ENCODE measurements around the gene AGRN. TPM values are rescaled to one million over a fixed set of nuclear protein-coding genes. Genes with fewer than 3 reads are reported as not detected.
"Not testable (repeated sequence)": the region's sequence is repeated elsewhere in the genome, so short reads cannot be mapped to it uniquely, and the experiment has no call there.

The AGRN gene
- 100 to 1,000 TPM; 178 to 219 (median 182) TPM for polyA plus RNA-seq (ENCODE audit: insufficient read length in 3 of 3)

DNA sequence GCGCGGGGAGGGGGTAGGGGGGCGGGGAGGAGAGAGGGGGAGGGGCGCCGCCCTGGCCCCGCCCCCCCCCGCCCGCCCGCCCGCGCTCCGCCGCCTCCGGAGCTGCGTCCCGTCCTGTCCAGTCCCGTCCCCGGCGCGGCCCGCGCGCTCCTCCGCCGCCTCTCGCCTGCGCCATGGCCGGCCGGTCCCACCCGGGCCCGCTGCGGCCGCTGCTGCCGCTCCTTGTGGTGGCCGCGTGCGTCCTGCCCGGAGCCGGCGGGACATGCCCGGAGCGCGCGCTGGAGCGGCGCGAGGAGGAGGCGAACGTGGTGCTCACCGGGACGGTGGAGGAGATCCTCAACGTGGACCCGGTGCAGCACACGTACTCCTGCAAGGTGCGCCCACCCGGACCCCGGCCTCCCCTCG, at the start of gene AGRN:
Gene AGRN, plus strand, starts transcription at position 121 of the 405 bp plus-strand sequence. Its CDS starts 53 bp downstream, at position 174.
- DNase-seq (ENCODE audit: low read depth in 3 of 3, low spot score in 2 of 3), result no peak

DNA sequence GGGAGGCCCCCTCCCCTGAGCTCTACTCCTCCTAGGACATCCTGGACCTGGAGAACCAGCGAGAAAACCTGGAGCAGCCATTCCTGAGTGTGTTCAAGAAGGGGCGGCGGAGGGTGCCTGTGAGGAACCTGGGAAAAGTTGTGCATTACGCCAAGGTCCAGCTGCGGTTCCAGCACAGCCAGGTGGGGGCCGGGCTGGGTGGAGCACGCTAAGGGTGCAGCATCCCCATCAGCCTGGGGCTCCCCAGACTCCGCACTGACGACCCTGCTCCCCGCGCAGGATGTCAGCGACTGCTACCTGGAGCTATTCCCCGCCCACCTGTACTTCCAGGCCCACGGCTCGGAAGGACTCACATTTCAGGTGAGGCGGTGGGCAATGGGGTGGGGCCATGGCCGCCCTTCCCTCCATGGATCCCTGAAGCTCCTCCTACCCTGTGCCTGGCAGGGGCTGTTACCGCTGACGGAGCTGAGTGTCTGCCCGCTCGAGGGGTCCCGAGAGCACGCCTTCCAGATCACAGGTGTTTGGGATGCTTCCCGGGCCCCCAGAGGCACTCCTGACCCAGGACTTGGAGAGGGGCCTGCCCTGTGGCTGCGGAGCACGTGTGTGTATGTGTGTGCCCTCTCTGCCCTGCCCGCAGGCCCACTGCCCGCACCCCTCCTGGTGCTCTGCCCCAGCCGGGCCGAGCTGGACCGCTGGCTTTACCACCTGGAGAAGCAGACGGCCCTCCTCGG, 49.5 kb upstream of the AGRN start:
- no peak for DNase-seq (ENCODE audit: low read depth in 3 of 3, low spot score in 2 of 3)

DNA sequence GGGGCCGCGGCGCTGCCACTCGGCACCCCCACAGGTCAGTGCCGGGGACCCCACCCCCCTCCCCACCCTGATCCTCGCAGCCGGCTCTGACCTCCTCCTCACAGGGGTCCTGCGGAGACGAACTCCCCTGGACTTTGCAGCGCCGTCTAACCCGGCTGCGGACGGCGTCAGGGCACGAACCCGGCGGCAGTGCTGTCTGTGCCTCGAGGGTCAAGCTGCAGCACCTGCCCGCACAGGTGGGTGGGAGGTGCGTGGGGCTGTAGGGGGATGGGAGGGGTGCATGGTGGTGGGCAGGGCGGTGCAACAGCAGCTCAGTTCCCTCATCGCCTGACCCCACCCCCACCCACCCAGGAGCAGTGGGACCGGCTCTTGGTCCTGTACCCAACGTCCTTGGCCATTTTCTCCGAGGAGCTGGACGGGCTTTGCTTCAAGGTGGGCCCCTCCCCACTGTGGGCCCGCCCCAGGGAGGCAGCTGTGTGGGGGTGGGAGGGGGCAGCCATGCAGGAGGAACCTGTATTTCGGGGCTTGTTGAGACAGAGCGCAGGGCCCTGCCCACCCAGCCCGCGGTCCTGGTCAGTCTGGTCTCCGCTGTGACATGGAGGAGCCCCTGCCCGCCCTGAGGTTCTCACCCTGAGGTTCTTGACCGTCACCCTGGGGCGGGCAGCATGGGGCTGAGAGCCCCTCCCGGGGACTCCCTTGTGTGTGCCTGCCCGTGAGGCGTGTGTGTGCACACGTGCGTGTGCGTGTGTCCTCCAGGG, 48.8 kb upstream of the AGRN start:
- no peak for DNase-seq (ENCODE audit: low read depth in 3 of 3, low spot score in 2 of 3)

DNA sequence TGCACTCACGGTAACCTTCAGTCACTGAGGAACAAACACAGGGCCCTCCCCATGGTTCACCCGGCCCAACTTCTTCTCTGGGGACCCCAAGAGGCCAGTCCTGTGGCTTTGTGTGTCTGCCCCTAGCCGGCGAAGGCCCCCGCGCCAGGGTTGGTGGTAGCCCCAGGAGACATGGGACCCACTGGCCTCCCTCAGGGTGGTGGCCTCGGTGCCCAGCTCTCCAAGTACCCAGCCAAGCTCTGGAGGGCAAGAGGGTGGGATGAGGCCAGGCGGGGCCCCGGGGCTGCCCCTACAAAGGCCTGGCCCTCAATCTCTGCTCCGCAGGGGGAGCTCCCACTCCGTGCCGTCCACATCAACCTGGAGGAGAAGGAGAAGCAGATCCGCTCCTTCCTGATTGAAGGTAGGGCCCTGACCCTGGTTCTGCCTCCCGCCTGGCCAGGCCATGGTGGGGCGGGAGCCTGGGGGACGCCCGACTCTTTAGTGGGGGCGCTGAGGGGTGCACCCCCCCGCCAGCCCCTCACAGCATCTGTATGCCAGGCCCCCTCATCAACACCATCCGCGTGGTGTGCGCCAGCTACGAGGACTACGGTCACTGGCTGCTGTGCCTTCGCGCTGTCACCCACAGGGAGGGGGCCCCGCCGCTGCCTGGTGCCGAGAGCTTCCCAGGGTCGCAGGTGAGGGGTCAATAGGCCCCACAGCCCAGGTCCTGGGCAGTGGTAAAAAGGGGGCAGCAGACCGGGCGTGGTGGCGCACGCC, 48.0 kb upstream of the AGRN start:
- no peak for DNase-seq (ENCODE audit: low read depth in 3 of 3, low spot score in 2 of 3)

DNA sequence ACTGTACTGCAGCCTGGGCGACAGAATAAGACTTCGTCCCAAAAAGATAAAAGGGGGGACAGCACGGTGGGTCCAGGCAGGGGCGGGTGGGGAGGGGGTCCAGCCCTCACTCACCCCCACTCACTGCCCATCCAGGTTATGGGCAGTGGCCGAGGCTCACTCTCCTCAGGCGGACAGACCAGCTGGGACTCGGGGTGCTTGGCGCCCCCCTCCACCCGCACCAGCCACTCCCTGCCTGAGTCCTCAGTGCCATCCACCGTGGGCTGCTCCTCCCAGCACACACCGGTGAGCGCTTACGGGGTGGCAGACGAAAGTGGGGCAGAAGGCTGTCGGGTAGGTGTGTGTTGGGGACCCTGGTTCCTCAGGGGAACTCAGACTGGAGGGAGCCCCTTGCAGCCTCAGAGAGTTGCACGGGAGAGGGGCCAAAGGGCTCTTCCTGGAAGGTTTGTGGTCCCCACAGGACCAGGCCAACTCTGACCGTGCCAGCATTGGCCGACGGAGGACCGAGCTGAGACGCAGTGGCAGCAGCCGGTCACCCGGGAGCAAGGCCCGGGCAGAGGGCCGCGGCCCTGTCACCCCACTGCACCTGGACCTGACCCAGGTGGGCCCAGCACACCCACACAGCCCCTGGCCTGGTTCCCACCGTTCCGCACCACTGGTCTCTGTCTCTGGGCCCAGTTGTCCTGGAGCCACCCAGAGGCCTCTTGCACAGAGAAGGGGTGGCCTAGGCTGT, 47.0 kb upstream of the AGRN start:
- DNase-seq (ENCODE audit: low read depth in 3 of 3, low spot score in 2 of 3), result no peak

DNA sequence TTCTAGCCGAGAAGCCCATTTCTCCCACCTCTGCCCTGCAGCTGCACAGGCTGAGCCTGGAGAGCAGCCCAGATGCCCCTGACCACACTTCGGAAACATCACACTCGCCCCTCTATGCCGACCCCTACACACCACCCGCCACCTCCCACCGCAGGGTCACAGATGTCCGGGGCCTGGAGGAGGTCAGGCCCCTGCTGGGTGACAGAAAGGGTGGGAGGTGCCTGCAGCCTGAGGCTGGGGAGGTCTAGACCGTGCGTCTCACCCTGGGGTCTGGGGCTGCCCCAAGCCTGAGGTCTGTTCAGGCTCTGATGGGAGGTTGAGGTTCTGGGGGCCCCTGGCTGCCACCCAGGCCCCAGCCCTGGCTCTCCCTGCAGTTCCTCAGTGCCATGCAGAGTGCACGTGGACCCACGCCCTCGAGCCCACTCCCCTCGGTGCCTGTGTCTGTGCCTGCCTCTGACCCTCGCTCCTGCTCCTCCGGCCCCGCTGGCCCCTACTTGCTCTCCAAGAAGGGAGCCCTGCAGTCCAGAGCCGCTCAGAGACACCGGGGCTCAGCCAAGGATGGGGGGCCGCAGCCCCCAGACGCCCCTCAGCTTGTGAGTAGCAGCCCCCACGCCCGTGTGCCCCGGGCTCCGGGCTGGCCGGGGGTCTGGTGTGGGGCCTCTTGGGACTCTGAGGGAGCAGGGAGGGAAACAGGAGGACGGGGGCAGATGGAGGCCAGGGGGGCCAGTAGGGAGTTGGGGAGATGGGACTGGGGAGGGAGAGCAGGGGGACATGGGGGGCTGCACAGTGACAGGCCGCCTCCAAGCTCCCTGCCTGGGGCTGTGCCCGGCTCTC, 46.2 kb upstream of the AGRN start:
- no peak for DNase-seq (ENCODE audit: low read depth in 3 of 3, low spot score in 2 of 3)

DNA sequence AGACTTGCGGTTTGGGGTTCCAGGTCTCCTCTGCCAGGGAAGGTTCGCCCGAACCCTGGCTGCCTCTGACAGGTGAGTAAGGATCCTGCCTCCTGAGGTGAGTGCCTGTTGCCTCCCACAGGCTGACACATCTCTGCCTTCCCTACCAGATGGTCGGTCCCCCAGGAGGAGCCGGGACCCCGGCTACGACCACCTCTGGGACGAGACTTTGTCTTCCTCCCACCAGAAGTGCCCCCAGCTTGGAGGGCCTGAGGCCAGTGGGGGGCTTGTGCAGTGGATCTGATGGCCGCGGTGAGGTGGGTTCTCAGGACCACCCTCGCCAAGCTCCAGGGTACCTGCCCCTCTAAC, 45.7 kb upstream of the AGRN start:
- no peak for DNase-seq (ENCODE audit: low read depth in 3 of 3, low spot score in 2 of 3)

DNA sequence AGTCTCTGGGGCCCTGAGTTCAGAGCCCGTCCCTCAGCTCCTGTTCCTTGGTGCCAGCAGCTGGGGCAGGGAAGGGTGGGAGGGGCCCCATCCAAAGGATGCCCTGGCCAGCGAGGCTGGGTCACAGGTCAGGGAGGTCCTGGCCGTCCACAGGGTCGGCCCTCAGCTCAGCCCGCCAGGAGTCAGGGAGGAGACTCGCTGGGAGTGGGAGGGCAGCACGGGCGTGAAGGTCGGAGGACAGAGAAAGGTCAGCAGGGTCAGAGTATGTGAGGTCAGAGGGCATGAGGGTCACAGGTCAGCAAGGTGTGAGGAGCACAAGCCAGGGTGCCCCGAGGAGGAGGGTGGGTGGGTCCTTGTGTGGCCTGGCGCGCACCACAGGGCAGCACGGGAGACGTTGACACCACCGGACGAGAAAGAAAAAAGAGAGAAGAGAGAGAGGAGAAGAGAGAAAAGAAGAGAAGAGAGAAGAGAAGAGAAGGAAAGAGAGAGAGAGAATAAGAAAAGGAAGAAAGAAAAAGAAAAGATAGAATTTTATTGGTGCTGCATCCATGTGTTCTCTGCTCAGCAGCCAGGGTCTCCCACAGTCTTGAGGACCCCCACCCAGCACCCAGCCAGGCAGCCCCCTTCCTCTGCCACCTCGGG, 45.1 kb upstream of the AGRN start:
- no peak for DNase-seq (ENCODE audit: low read depth in 3 of 3, low spot score in 2 of 3)

DNA sequence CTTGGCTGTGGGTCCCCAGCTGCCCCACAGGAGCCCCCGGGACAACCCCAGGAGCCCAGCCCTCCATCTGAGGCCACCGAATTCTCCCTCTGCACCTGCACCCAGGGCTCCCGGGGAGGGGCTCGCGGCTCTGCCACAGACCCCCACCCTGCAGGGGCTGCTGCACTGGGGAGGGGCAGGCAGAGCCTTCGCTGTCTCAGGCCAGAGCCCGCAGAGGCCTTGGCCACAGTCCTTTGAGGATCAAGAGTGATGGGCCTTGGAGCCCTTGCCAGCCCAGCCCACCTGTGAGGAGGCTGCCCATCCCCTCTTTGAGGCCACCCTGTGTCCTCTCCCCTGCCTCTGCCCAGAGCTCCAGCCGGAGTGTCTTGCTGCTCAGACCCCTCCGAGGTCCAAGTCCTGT, 44.6 kb upstream of the AGRN start:
- DNase-seq (ENCODE audit: low read depth in 3 of 3, low spot score in 2 of 3), result no peak

DNA sequence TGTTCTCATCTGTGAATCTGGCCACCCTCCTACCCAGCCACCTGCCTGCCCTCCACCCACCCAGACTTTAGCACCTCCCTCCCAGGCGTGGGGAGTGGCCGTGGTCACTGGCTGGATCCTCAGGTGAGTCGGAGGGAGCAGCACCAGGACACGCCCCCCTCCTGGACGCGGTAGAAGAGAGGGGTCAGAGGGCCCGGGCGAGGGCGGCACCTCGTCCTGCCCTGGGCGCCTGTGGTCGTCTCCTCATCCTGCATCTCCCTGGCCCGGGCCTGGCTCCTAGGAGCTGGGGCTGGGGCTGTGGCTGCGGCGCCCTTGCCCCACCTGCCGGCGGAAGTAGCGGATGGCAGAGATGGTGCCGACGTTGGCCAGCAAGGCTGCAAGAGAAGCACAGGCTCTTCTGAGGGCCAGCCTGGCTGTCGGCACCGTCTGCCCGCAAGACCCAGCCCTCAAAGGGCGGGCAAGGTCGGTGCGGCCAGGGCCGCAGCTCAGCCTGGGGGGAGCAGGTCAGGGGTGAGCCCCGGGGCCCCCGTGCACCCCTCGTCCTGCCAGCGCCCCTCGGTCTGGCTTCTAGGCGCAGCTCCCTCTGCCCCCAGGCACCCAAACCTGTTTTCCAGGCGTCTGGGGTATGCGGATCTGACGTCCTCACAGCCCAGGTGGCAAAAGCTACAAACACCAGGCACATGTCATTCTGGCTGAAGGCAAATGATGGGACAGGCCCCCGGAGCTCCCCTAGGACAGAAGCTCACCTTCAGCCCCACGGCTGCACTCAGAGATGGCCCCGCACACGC, 43.8 kb upstream of the AGRN start:
- no peak for DNase-seq (ENCODE audit: low read depth in 3 of 3, low spot score in 2 of 3)

DNA sequence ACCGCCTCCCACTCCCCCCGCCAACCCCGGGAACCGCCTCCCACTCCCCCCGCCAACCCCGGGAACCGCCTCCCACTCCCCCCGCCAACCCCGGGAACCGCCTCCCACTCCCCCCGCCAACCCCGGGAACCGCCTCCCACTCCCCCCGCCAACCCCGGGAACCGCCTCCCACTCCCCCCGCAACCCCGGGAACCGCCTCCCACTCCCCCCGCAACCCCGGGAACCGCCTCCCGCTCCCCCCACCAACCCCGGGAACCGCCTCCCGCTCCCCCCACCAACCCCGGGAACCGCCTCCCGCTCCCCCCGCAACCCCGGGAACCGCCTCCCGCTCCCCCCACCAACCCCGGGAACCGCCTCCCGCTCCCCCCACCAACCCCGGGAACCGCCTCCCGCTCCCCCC, 43.1 kb upstream of the AGRN start:
- not testable (repeated sequence) for DNase-seq (ENCODE audit: low read depth in 3 of 3, low spot score in 2 of 3)

DNA sequence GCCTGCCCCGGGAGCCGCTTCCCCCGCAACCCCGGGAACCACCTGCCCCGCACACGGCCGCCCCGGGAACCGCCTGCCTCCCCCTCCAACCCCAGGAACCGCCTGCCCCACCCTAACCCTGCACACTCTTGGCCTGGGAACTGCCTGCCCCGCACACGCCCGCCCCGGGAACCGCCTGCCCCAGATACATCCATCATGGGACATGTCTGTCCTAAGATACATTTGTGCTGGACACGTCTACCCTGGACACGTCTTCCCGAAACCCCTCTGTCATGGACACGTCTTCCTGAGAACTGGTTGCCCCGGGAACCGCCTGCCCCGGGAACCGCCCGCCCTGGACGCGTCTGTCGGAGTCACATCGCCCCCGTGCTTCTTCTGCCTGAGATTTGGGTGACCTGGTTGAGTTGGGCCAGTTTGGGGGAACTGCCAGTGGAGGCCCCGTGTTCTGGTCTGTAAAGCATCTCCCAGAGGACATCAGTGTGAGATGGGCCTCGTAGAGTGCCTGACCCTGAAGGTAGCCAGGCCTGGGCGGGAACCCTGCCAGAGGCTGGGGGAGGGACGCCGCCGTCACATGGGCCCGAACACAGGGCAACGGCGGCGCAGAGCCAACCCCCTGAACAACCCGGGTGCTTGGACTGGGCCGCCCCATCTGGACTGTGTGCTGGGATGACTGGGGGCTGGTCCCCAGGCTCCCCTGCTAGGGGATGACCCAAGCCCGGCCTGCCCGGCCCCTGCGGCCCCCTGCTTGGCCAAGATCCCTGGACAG, 41.7 kb upstream of the AGRN start:
- no peak for DNase-seq (ENCODE audit: low read depth in 3 of 3, low spot score in 2 of 3)

DNA sequence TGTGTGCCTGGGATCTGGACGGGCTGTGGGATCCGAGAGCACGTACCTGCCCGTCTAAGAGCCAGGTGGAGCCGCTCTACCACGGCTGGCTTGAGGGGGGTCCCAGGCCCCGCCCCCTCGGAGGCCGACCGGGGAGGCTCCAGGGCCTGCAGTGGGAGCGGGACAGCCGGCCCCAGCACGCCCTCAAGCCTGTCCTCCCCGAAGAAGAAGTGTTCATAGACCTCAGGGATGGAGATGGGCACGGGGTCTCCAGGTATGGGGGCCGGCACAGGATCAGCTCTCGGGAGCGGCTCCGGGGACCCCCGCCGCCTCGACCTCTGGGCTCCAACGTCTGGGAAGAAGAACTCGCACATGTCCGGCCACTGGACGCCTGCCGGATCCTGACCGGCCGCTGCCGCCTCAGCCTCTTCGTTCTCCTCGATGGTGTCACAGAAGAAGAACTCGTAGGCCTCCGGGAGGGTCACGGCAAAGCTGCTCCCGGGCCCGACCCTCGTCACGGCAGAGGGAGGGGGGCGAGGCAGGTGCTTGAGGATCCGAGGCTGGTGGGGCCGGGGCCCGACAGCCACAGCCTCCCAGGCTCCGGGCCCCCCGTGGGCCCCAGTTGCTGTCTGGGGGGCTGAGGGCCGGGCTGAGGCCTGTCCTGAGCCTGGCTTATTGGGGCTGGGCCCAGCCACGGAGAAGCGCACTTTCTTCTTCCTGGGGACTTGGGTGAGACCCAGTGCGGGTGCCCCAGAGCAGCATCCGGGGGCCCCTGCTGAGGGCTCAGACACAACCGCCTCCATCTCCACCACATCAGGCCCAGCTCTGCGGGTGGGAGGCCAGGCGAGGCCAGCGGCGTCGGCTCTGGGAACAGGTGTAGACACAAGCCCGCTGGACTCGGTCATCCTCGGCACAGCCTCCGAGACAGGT, 40.8 kb upstream of the AGRN start:
- no peak for DNase-seq (ENCODE audit: low read depth in 3 of 3, low spot score in 2 of 3)

DNA sequence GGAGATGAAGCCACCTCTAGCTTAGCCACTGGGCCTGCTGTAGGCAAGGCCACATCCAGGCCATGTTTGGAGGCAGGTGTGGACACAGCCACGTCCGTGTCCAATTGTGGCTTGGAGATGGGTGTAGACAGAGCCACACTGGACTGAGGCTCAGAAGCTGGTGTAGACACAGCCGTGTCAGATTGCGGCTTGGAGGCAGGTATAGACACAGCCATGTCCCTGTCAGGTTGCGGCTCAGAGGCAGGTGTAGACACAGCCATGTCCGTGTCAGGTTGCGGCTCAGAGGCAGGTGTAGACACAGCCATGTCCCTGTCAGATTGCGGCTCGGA, 40.2 kb upstream of the AGRN start:
- no peak for DNase-seq (ENCODE audit: low read depth in 3 of 3, low spot score in 2 of 3)

DNA sequence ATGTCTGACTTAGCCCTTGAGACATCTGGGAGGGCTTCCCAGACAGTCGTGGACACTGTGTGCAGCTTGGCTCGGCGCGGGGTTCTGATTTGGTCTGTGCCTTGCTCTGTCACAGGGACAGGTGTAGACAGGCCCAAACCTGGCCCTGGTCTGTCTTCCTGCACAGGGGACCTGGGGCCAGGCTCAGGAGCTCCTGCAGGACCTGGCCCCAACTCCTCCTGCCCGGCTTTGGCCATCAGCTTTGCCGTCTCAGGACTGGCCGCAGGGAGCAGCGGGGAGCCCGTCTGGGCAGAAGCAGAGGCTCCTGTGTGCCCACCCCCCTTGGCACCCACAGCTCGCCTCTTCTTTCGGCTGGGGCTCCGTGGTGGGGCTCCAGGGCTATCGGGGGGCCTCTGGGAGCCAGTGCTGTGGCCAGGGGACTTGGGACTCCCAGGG, 39.8 kb upstream of the AGRN start:
- DNase-seq (ENCODE audit: low read depth in 3 of 3, low spot score in 2 of 3), result no peak

DNA sequence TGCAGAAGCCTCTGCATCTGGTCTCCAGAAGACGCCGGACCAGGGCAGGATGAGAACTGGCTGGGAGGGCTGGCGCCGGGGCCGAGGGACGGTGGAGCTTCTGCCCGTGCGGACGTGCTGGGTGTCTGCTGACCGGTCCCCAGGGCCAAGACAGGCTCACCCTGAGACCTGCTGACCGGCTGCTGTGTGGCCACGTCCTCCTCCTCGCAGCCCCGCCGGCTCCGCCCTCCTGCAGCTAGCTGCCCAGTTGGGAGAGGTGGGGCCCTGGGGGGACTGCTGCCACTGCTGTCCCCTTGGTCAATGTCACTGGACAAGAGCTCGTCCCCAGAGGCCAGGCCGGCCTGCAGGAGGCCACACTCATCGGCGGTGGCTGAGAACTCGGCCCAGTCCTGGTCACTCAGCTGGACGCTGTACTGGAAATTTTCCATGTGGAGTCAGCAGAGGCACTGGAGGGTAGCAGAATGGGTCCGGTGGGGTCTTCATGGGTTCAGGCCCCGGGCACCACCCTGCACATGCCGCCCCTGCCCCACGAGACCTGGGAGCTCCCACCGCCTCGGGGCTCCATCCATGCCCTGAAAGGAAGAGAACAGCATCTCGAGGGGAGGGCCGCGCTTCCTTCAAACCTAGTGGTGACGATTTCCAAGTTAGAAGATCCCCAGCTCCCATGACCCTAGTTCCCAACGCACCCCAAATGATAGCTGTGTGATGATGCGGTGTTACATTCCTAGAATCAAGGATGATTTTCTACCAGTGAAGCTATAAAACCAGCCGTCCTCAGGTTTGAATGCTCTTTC, 39.1 kb upstream of the AGRN start:
- no peak for DNase-seq (ENCODE audit: low read depth in 3 of 3, low spot score in 2 of 3)

Measured in right renal cortex interstitium (tissue), 3 donors.